Smooth muscle cell (in vitro differentiated cells): ENCODE results near the gene HTR3B. TPM values are rescaled to one million over a fixed set of nuclear protein-coding genes. Genes with fewer than 3 reads are reported as not detected.
"Not testable (repeated sequence)": the region's sequence is repeated elsewhere in the genome, so short reads cannot be mapped to it uniquely, and the experiment has no call there.

Experiments used
- DNase-seq: peaks from one replicate; lab custom pipeline; 2025; ENCODE audit not compliant: unreplicated experiment; lab: John Stamatoyannopoulos, UW
- H2AFZ ChIP-seq: fragments of 200-600 bp; sonication (generic); 2 replicates; pipeline ENCODE4 v1.6.0; 2016; ENCODE audit warnings: antibody characterized with exemption, low read depth, mild to moderate bottlenecking
- H3F3A ChIP-seq: fragments of 200-600 bp; sonication (generic); 2 replicates; pipeline ENCODE4 v1.6.0; 2017; ENCODE audit warnings: antibody characterized with exemption, low read depth
- H3K27ac ChIP-seq: fragments of 200-600 bp; sonication (generic); 2 replicates; pipeline ENCODE4 v1.5.1; 2016; ENCODE audit warnings: low read depth, mild to moderate bottlenecking
- H3K27me3 ChIP-seq: fragments of 200-600 bp; sonication (generic); 2 replicates; pipeline ENCODE4 v1.6.1; 2016; ENCODE audit warnings: low read depth, mild to moderate bottlenecking
- H3K36me3 ChIP-seq: fragments of 200-600 bp; sonication (generic); 2 replicates; pipeline ENCODE4 v1.5.1; 2016; ENCODE audit warnings: low read depth
- H3K4me1 ChIP-seq: fragments of 200-600 bp; sonication (generic); 2 replicates; pipeline ENCODE4 v1.5.1; 2016; ENCODE audit warnings: low read depth
- H3K4me2 ChIP-seq: fragments of 200-600 bp; sonication (generic); 2 replicates; pipeline ENCODE4 v1.6.0; 2016; ENCODE audit warnings: mild to moderate bottlenecking
- H3K4me3 ChIP-seq: fragments of 200-600 bp; sonication (generic); 2 replicates; pipeline ENCODE4 v1.5.1; 2016; ENCODE audit warnings: mild to moderate bottlenecking
- H3K79me2 ChIP-seq: fragments of 200-600 bp; sonication (generic); 2 replicates; pipeline ENCODE4 v1.6.0; 2016; ENCODE audit warnings: low read depth, mild to moderate bottlenecking
- H3K9ac ChIP-seq: fragments of 200-600 bp; sonication (generic); 2 replicates; pipeline ENCODE4 v1.6.0; 2016; ENCODE audit warnings: low read depth
- H3K9me3 ChIP-seq: fragments of 200-600 bp; sonication (generic); replicated peaks from 2 replicates; pipeline ENCODE4 v1.5.1; 2016; ENCODE audit warnings: low read depth
- H4K20me1 ChIP-seq: fragments of 200-600 bp; sonication (generic); 2 replicates; pipeline ENCODE4 v1.6.0; 2016; ENCODE audit warnings: low read depth
- CTCF ChIP-seq: fragments of 200-600 bp; sonication (generic); IDR thresholded peaks from 2 replicates; pipeline ENCODE4 v1.5.1; 2017; ENCODE audit warnings: borderline replicate concordance, mild to moderate bottlenecking, antibody characterized with exemption; ENCODE audit not compliant: insufficient read depth, poor library complexity, severe bottlenecking
- WGBS: methylation state at CpG from one replicate; pipeline ENCODE4 v1.1.7; 2016; ENCODE audit warnings: low lambda C conversion rate; 5-methylcytosine and 5-hydroxymethylcytosine counted together
- polyA plus RNA-seq: library from polyadenylated mRNA; unstranded; fragments of >200 nt; fragmentation: Nextera tagmentation; extraction: Ambion mirVana; gene quantifications from 2 replicates; pipeline ENCODE4 v1.2.1, GENCODE V29; 2016
- total RNA-seq: library from RNA; depleted of rRNA; stranded (reverse); fragments of >200 nt; gene quantifications from 2 replicates; pipeline ENCODE4 v1.2.3, GENCODE V29; 2014

HTR3B gene
- total and polyA plus RNA-seq, 2 experiments from 2014 or later, result not detected

- Histone ChIP-seq H3K9me3 (no peaks in the 10 kb centered on the region), H2AFZ (no peak overlapping the region), H3K27me3 (peaks cover 3% of the 10 kb centered on the region), H3F3A (no peaks in the 10 kb centered on the region), H3K79me2 (no peaks in the 10 kb centered on the region), H3K4me2 (no peak overlapping the region), H3K4me1 (no peaks in the 10 kb centered on the region), H3K36me3 (no peaks in the 10 kb centered on the region), H3K27ac (no peak overlapping the region), H3K9ac (no peak overlapping the region), H3K4me3 (no peak overlapping the region), H4K20me1 (no peaks in the 10 kb centered on the region)
- DNase-seq, result no peak
- 92% methylated on average over 4 of the region's 4 CpGs for WGBS
- TF ChIP-seq CTCF, result no peak
These were observed 30.2 kb downstream of the HTR3B start for GRCh38 chr11:113934761-113935160.

GRCh38 chr11:113935858-113936257 lies 31.3 kb downstream of the HTR3B start:
- Histone ChIP-seq H3K79me2 (no peaks in the 10 kb centered on the region), H3F3A (no peaks in the 10 kb centered on the region), H3K4me1 (no peaks in the 10 kb centered on the region), H3K9ac (no peak overlapping the region), H3K36me3 (no peaks in the 10 kb centered on the region), H3K4me3 (no peak overlapping the region), H3K27ac (no peak overlapping the region), H3K27me3 (peaks cover 3% of the 10 kb centered on the region), H4K20me1 (no peaks in the 10 kb centered on the region), H2AFZ (no peak overlapping the region), H3K9me3 (no peaks in the 10 kb centered on the region), H3K4me2 (no peak overlapping the region)
- WGBS, result 82% methylated on average over 4 of the region's 4 CpGs
- no peak for TF ChIP-seq CTCF
- no peak for DNase-seq

- no peaks in the 10 kb centered on the region for H3K36me3 ChIP-seq
- DNase-seq, result no peak
- no peak overlapping the region for H2AFZ ChIP-seq
- no peaks in the 10 kb centered on the region for H3K4me1 ChIP-seq
- H3K27me3 ChIP-seq, result peaks cover 5% of the 10 kb centered on the region
- no peaks in the 10 kb centered on the region for H3K79me2 ChIP-seq
- no peak for TF ChIP-seq CTCF
- H3K27ac ChIP-seq, result no peak overlapping the region
- no peak overlapping the region for H3K4me2 ChIP-seq
- H4K20me1 ChIP-seq, result no peaks in the 10 kb centered on the region
- no peaks in the 10 kb centered on the region for H3K9me3 ChIP-seq
- WGBS, result 59% methylated on average over 3 of the region's 3 CpGs
- no peak overlapping the region for H3K4me3 ChIP-seq
- no peaks in the 10 kb centered on the region for H3F3A ChIP-seq
- H3K9ac ChIP-seq, result no peak overlapping the region
These were observed 33.3 kb downstream of the HTR3B start for GRCh38 chr11:113937918-113938317.

- WGBS, result 92% methylated on average over 8 of the region's 8 CpGs
- no peak overlapping the region for H3K4me3 ChIP-seq
- DNase-seq, result no peak
- no peak overlapping the region for H3K4me2 ChIP-seq
- H3K27me3 ChIP-seq, result peaks cover 16% of the 10 kb centered on the region
- no peak overlapping the region for H2AFZ ChIP-seq
- no peaks in the 10 kb centered on the region for H3K79me2 ChIP-seq
- H3K4me1 ChIP-seq, result no peaks in the 10 kb centered on the region
- H3K36me3 ChIP-seq, result no peaks in the 10 kb centered on the region
- no peaks in the 10 kb centered on the region for H3K9me3 ChIP-seq
- no peak overlapping the region for H3K27ac ChIP-seq
- no peak for TF ChIP-seq CTCF
- H3K9ac ChIP-seq, result no peak overlapping the region
- no peaks in the 10 kb centered on the region for H3F3A ChIP-seq
- H4K20me1 ChIP-seq, result no peaks in the 10 kb centered on the region
These were observed 37.7 kb downstream of the HTR3B start for GRCh38 chr11:113942256-113942655.

GRCh38 chr11:113946162-113946561 lies 41.6 kb downstream of the HTR3B start:
- not testable (repeated sequence) for DNase-seq, H3K27ac ChIP-seq, H3K9me3 ChIP-seq, H3K4me3 ChIP-seq, H3K36me3 ChIP-seq, H2AFZ ChIP-seq, H4K20me1 ChIP-seq, H3K79me2 ChIP-seq, H3K4me1 ChIP-seq, H3F3A ChIP-seq, H3K4me2 ChIP-seq, H3K9ac ChIP-seq
- H3K27me3 ChIP-seq, result peaks cover 17% of the 10 kb centered on the region
- WGBS, result 77% methylated on average over 2 of the region's 2 CpGs
